ENCODE measurements around the gene CCL7.
"Not testable (repeated sequence)": the region's sequence is repeated elsewhere in the genome, so short reads cannot be mapped to it uniquely, and the experiment has no call there.

Gene CCL7

DNA sequence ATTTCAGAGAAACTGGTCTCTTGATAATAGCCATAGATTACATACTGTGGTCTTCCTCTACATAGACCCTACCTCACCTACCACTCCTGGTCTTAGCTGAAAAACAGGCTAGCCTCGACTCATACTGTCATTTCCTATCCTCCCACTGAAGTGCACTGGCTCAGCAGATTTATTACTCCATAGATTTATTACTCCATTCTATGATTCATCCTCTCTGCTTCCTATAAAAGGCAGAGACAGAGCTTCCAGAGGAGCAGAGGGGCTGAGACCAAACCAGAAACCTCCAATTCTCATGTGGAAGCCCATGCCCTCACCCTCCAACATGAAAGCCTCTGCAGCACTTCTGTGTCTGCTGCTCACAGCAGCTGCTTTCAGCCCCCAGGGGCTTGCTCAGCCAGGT is at the start of gene CCL7:
Gene CCL7 (plus strand): TSS at position 253 of the 400 bp plus-strand sequence. CDS start 70 bp downstream, at position 323.
- no peak for DNase-seq

- DNase-seq = no peak
These were observed 49.1 kb upstream of the CCL7 start for GRCh38 chr17:34220752-34221395.

- DNase-seq = no peak
These were observed 48.6 kb upstream of the CCL7 start for GRCh38 chr17:34221411-34221810.

DNA sequence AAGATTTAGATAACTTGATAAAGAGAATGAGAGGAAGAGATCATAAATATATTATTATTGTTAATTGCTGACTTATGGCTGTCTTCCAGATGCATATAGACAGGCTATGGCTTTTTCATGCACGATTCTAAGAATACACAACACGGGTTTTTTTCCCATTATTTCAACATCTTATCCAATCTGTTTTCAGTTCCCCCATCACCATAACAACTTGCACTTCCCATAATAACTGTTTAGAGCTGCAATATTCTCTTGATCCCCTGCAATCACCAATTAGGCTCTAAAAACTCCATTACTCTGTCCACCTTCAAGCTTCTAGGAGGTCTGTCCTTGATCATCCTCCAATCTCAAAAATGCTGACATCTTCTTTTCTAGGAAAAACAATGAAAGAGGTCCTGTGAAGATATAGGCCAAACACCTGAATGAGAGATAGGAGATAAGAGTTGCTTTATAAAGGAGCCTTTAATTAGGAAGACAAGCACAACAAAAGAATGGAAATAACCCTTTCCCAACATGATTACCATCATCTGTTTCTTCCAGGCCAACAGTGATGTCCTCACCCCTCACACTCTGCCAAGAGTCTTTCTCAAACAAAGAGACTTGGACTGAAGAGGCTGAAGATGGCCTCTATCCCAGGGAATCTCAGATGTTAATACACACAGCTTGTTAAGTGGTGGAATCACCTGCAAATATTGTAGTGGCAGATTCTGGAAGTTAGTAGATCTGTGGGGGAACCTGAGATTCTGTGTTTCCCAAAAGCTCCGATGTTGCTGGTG is 47.1 kb upstream of the CCL7 start:
- no peak for DNase-seq

DNA sequence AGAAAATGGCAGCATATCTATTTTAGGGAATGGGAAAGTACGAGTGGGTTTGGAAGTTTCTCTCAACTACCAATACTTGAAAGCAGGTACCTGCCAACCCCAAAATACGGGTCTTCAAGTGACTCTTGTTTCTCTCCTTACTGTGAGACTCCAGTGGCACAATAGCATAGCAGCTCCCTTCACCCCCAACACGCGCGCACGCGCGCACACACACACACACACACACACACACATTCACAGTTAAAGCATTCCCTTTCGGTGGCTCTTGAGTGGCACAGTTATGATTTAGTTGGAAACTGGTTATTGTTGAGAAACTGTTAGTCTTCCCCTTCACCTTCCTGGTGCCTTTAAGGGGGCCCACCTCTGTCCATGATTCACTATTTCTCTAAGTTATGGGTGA is 45.0 kb upstream of the CCL7 start:
- DNase-seq = no peak

DNA sequence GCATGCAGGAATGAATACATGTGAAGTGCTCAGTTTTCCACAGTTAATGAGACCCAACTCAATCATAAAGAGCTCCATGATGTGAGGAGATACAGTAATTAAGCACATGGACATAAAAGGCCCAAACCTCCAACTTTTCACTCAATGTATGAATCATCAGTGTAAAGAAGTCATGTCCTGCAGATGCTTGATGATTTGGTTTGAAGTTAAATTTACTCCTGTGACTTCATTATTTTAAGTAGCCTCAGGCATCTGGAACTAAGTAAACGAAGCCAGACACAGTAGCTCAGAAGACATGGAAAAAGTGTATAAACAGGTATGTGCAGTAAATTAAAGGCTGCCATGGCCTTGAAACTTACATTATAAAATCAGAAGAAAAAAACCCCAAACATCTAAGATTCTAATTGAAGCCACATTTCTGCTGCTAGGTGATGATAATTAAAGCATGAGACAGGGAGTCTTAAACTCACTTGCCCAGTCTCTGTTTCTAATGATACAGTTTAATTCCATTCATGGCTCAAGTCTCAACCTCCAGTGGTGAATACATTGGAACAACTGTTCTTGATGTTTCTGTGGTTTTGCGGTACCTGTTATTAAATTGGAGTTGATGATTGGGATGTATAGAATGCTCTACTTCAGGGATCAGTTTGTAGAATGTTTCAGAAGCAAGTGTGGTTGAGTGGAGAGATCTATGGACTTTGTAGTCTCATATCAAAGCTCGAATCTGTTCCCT is 43.8 kb upstream of the CCL7 start:
- no peak for DNase-seq

GRCh38 chr17:34226744-34227034 is 43.3 kb upstream of the CCL7 start:
- no peak for DNase-seq

DNA sequence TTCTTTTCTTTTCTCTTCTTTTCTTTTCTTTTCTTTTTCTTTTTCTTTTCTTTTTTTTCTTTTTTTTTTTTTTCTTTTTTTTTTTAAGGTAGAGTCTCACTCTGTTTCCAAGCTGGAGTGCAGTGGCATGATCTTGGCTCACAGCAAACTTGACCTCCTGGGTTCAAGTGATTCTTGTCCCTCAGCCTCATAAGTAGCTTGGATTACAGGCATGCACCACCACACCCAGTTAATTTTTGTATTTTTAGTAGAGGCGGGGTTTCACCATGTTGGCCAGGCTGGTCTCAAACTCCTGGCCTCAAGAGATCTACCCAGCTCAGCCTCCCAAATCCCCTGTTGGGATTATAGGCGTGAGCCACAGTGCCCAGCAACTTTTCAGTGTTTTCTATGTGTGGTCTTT is 42.7 kb upstream of the CCL7 start:
- DNase-seq = not testable (repeated sequence)

DNA sequence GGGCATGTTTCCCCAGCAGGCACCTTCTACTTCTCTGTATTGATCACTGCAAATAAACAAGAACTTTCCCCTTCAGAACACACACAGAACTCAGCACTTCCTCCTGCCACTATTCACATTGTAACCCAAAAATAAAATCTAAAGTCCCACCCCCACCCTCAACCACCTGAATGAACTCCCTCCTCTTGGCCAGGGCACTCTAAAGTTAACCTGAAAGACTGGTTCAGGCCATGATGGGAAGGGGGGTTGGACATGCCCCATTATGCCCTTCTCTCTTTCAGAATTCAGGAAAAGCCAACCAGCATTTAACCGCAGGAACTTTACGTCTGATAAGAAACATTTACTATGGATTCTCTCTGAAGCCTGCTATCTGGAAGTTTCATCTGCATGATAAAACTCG is 42.3 kb upstream of the CCL7 start:
- DNase-seq = no peak

DNA sequence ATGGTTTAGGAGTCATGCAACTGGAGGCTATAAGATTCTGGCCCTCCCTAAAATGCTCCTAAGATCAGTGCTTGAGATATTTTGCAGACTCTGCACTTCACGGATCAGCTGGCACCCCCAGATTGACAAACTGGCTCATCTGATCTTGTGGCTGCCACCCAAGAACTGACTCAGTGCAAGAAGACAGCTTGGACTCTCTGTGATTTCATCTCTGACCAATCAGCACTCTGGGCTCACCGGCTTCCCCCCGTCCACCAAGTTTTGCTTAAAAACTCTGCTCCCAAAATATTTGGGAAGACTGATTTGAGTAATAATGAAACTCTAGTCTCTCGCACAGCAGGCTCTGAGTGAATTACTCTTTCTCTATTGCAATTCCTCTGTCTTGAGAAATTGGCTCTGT is 41.2 kb upstream of the CCL7 start:
- DNase-seq = no peak

DNA sequence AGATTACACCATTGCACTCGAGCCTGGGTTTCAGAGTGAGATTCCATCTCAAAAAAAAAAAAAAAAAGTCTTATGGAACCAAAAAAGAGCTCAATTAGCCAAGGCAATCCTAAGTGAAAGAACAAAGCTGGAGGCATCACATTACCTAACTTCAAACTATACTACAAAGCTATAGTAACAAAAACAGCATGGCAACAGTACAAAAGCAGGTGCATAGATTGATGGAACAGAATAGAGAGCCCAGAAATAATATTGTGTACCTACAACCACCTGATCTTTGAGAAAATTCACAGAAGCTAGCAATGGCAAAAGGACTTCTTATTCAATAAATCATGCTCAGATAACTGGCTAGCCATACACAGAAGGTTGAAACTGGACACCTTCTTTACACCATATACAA is 39.7 kb upstream of the CCL7 start:
- no peak for DNase-seq

DNA sequence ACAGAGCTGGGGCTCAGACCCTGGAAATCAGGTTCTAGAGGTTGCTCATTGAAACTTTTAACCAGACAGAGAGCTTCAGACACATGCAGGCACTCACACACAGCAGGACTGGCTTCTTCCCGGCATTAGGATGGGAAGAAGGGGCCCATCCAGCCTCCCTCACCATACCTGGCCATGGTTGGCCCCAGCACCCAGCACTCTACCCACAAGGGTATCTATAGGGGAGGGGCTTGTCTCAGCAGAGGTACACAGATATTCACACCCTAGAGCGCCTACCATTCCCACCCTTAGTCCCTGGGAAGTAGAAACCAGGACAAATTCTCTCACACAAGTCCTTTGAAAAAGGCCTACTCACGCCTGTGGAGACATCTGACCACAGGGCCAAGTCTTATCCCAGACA is 35.4 kb upstream of the CCL7 start:
- DNase-seq = no peak

GRCh38 chr17:34235389-34236028 is 34.5 kb upstream of the CCL7 start:
- DNase-seq = no peak

GRCh38 chr17:34236281-34236892 is 33.6 kb upstream of the CCL7 start:
- no peak for DNase-seq

- no peak for DNase-seq
These were observed 32.6 kb upstream of the CCL7 start for GRCh38 chr17:34237458-34237857.

- no peak for DNase-seq
These were observed 29.0 kb upstream of the CCL7 start for GRCh38 chr17:34241062-34241461.

DNA sequence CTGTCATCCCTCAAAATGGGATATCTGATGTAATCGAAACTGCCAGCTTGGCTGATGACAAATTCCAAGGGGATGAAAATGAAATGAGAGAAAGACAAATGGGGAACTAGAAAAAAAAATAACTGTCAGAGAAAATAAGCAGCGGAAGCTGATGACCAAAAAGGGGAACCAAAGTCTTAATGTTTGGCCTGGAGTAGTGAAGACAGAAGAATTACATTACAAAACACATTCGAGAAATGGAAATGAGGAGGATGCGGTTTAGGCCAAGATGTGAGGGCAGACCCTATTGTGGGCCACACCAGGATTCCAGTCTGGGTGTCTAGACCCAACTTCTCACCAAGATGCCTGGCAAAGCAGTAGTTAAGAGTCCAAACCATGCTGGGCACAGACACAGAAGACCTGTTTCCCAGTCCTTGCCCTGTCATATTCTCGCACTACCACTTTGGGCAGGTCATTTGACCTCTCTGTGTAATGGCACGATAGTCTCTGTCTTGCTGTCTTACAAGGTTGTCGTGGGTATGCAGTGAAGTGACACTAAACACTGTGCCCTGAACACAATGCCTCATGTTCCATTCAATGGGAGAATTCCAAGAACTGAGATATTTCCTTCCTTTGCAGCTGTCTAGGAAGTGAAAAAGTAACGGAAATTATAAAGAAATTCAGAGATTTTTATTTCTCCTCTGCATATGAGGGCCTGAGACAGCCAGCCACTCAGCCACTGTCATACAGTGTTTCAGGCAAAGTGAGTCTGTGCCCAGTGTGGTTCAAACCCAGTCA is 27.2 kb upstream of the CCL7 start:
- peak; percentile 5 for DNase-seq

DNA sequence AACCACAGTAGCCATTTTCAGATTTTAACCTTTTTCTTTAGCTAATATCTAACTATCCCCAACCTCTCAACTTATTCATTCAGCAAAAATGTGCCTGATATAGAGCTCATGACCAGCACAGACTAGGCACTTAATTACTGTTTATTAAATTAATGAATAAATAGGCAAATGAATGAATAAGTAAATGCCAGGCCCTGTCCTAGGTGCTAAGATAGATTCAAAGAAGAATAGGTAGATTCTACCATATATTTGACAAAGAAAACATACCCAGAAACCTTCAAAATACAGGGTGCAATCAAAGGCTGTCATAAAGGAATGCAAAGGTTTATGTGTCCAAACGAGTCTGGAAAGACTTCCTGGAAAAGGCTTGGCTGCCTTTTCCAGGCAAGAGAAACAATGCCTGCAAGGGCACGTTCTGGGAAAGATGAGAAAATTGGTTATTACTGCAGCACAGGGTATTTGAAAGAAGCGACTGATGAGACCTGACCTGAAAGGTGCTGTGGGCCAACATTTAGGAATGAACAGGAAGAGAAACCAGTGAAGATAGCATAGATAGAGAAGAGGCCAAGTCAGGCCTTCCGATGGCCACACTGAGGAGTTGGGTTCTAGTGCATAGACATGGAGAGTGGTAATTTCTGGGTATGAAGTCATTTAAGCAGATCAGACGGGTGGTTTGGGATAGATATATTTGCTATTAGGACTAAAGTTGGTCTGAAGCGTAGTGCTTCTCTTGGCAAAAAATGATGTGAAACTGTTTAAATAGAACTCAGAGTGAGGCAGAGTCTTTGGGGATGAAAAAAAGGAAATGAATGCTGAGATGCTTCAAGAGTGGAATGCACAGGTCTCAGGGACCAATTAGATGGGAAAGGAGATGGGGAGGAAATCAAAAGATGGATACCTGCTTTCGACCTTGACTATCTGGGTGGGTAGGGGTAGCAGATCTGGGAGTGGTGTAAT is 26.4 kb upstream of the CCL7 start:
- DNase-seq = no peak

DNA sequence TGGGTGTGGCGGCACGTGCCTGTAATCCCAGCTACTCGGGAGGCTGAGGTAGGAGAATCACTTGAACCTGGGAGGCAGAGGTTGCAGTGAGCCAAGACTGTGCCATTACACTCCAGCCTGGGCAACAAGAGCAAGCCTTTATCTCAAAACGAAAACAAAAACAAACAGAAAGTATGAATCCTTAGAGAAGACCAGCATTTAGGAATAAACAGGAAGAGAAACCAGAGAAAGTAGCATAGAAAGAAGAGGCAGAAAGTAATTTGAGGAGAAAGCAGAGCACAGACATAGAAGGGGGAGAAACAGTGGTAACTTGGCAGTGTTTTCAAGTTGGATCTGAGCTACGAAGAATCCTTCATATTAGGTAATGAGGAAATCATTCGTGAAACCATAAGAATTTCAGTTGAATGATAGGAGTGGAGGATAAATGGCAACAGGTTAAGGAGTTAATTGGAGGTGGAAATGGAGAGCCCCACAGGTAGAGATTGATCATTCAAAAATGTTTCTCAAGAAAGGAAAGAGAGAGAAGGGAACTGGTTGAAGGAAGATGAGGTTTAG is 24.6 kb upstream of the CCL7 start:
- no peak for DNase-seq

- no peak for DNase-seq
These were observed 23.6 kb upstream of the CCL7 start for GRCh38 chr17:34246446-34246845.

- DNase-seq = no peak
These were observed 23.1 kb upstream of the CCL7 start for GRCh38 chr17:34246881-34247280.

All from CD4-positive, alpha-beta T cell treated with Interleukin-10 for 1 hour (primary cell).